Embryonic facial prominence (tissue), 1 donor: ENCODE data around the gene TXNRD2.

ENCODE experiments used
- DNase-seq: peaks from one replicate; pipeline ENCODE4 v3.0.0-alpha.2; 2016; ENCODE audit errors: extremely low spot score

The TXNRD2 gene

GRCh38 chr22:19905347-19906276 is 36.0 kb downstream of the TXNRD2 start:
- DNase-seq, result no peak

- DNase-seq, result no peak
These were observed 36.7 kb downstream of the TXNRD2 start for GRCh38 chr22:19904935-19905334.

- no peak for DNase-seq
These were observed 37.3 kb downstream of the TXNRD2 start for GRCh38 chr22:19904174-19904856.

- no peak for DNase-seq
These were observed 38.1 kb downstream of the TXNRD2 start for GRCh38 chr22:19903513-19903912.

- no peak for DNase-seq
These were observed 38.6 kb downstream of the TXNRD2 start for GRCh38 chr22:19903031-19903430.

GRCh38 chr22:19902245-19902715 is 39.3 kb downstream of the TXNRD2 start:
- DNase-seq, result no peak

- DNase-seq, result no peak
These were observed 39.9 kb downstream of the TXNRD2 start for GRCh38 chr22:19901577-19902244.

DNA sequence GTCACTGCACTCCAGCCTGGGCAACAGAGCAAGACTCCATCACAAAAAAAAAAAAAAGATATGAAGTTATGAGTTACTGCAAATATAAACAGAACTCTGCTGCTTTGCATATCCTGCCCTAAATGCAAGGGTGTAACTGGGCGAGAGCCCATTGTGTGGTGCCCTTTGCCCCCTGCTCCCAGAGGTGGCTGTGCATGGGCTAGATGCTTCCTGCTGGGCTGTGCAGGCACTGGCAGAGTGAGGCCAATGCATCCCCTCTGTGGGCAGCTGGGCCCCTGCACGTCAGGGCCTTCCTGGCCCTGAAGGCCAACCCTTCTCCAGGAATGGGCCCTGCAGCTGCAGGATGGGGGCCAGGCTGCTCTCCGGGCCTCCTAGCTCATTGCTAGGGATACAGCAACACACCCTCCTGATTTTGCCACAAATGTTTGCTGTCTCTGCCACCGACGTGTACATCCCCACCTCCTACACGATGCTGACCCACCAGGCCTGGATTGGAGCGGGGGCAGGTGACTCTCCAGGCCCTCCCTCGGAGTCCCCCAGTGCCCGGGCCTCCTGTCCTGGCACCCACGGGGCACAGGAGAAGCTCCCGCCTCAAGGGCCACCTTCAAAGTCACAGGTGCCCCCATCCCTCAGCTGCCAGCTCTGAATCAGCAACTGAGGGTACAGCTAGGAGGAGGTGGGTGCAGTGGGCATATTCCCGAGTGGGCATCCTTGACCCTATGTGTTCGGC is 40.7 kb downstream of the TXNRD2 start:
- DNase-seq, result no peak

- no peak for DNase-seq
These were observed 42.6 kb downstream of the TXNRD2 start for GRCh38 chr22:19898831-19899567.

- no peak for DNase-seq
These were observed 43.5 kb downstream of the TXNRD2 start for GRCh38 chr22:19898145-19898544.

DNA sequence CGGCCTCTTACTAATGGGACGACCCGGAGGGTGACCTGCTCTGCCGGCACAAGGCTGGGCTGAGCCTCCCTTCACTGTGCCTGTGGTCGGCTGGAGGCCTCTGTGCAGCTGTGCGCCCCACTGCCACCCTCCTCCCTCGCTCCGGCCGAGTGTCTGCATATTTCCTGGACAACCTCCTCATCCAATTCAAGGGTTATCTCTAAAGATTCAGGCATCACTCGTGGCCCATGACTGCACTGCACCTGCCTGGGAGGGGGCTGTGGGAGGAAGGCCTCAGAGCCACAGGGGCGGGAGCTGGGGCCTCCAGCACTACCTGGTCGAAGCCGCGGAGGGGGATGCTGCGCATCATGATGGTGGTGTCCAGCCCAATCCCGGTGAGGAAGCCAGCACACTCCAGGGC is 43.9 kb downstream of the TXNRD2 start:
- DNase-seq, result no peak

DNA sequence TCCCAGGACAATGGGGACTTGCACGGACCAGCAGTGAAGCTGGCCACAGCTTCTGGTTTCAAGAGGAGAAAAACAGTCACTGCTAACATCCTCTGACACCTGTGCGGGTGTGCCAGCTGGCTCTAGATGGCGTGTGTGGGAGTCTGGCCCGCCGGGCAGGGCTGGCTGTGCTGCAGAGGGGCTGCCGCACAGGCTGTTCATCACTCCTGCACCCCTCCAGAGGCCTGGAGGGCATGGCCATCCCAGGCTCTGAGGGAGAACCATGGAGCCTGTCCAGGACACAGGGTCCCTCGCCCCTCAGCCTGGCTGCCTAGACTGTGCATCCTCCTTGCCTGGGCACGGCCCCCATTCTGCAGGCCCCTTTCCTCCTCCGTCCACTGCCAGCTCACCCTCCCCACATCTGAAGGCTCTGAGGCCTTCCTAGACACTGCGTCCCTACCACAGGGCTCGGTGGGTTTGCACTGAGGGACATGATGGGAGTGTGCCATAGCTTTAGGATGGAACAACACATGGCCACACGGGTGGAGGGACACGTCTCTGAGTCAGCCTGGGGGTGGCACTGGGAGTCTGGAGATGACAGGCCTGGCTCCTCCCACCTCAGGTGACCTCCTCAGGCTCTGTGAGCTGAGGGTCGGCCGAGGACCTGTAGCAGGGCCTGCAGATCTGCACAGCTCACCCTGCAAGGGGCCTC is 44.8 kb downstream of the TXNRD2 start:
- DNase-seq, result no peak

- DNase-seq, result no peak
These were observed 46.3 kb downstream of the TXNRD2 start for GRCh38 chr22:19895160-19895849.

GRCh38 chr22:19893363-19893762 is 48.3 kb downstream of the TXNRD2 start:
- DNase-seq, result no peak

GRCh38 chr22:19892925-19893324 is 48.7 kb downstream of the TXNRD2 start:
- DNase-seq, result no peak

DNA sequence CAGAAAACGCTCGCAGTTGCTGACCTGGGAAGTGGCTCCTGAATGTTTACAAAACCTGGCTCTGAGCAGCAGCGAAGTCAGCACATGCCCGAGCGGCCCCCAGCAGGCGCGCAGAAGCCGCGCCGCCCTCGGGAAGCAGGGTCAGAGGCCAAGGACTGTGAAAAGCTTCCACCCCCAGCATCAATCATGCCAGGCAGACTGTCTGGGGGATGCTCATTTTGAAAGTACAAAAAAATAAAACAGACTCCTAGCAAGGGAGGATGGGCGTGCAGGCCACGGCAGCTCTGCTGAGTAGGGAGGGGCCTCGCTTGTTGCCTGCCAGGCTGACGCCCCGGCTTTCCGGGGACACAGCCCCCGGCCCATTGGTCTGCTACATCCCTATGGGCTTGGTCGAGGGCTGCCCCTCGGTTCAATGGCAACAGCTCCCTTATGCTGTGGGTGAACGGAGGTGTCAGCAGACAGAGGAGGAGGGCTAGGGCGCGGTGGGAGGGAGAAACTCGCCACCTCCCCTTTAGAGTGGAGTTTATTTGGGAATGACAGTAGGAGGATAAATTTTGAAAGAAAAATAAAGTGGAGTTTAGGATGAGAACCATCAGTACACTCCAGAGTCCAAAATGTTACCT is 49.2 kb downstream of the TXNRD2 start:
- no peak for DNase-seq

DNA sequence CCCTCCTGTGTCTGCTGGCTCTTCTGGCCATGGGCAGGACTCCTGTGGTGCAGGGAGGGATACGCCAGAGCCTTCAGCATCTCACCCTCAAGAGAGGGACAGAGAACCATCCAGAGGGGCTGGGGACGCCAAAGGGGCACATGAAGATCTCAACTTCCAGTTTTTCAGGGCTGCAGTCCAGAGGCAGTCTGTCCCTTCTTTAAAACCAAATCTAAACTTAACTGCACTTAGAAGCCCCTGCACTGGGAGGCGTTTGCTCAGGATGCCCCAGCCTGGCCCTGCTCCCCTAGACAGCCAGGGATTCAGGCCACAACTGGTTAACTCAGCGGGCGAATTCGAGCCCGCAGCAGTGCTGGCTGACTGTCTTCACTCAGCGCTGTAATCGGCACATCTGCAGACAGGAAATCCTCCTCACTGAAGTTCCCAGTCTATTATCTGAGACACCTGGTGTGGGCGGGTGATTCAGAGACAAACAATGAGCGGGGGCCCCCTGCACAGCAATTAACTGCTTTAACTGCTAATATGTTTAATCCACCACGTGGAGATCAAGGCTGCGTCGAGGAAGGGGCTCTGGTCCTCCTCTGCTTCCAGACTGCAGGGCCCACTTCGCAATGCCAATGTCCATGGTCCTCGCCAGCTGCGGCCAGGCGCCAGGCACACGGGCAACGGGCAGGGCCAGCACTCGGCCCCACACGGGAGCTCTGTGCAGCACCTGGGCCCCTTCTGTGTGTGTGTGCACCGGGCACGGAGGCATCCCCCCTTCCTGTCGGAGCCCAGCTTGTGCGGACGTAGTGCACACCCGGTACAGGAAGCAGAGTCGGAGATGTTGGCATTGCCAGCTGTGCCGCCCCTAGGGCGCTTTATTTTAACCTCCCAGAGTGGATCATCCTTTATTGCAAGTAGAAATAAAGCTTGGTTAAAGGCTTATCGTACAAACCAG is 50.0 kb downstream of the TXNRD2 start:
- DNase-seq, result no peak
